ENCODE data around the gene USP21.

The USP21 gene

DNA sequence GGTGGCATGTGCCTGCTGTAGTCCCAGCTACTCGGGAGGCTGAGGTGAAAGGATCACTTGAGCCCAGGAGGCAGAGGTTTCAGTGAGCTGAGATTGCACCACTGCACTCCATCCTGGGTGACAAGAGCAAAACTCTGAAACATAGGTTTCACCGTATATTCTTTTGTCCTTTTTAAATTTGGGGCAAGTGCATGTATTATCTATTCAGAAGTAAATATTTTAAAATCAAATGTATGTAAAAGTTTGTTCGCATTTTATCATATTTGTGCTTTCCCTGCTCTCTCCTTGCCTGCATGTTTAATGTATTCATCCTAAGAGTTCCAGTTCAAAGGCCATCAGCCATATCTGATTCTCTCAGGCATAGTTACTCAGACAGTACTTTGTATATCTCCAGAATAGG is 13.5 kb upstream of the USP21 start:
- TF ChIP-seq, protein P1, sequence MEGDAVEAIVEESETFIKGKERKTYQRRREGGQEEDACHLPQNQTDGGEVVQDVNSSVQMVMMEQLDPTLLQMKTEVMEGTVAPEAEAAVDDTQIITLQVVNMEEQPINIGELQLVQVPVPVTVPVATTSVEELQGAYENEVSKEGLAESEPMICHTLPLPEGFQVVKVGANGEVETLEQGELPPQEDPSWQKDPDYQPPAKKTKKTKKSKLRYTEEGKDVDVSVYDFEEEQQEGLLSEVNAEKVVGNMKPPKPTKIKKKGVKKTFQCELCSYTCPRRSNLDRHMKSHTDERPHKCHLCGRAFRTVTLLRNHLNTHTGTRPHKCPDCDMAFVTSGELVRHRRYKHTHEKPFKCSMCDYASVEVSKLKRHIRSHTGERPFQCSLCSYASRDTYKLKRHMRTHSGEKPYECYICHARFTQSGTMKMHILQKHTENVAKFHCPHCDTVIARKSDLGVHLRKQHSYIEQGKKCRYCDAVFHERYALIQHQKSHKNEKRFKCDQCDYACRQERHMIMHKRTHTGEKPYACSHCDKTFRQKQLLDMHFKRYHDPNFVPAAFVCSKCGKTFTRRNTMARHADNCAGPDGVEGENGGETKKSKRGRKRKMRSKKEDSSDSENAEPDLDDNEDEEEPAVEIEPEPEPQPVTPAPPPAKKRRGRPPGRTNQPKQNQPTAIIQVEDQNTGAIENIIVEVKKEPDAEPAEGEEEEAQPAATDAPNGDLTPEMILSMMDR (IDR thresholded peaks at IDR 0.05) = no peak
- Histone ChIP-seq H3K79me2 (no peaks in the 10 kb centered on the region), H3K27me3 (ENCODE audit: control insufficient read depth, insufficient read depth, low read length) (no peaks in the 10 kb centered on the region), H2AFZ (no peak overlapping the region), H3K4me1 (no peaks in the 10 kb centered on the region), H3K27ac (no peak overlapping the region), H3K9me3 (ENCODE audit: control insufficient read depth, low read length) (no peaks in the 10 kb centered on the region), H3K4me2 (ENCODE audit: low read length) (no peak overlapping the region), H3K36me3 (ENCODE audit: control insufficient read depth, insufficient read depth, low read length) (no peaks in the 10 kb centered on the region), H3K4me3 (ENCODE audit: low read depth, low read length) (no peak overlapping the region), H3K9ac (no peak overlapping the region)

- H3K4me2 ChIP-seq (ENCODE audit: low read length) = peak overlapping the region; percentile 71
- no peak overlapping the region for H3K9ac ChIP-seq
- no peaks in the 10 kb centered on the region for H3K27me3 ChIP-seq (ENCODE audit: control insufficient read depth, insufficient read depth, low read length)
- no peaks in the 10 kb centered on the region for H3K79me2 ChIP-seq
- H3K27ac ChIP-seq = peak overlapping the region; percentile 91
- no peaks in the 10 kb centered on the region for H3K9me3 ChIP-seq (ENCODE audit: control insufficient read depth, low read length)
- TF ChIP-seq, protein P1 (IDR thresholded peaks at IDR 0.05) = no peak
- H2AFZ ChIP-seq = peak overlapping the region; percentile 78
- no peaks in the 10 kb centered on the region for H3K36me3 ChIP-seq (ENCODE audit: control insufficient read depth, insufficient read depth, low read length)
- H3K4me3 ChIP-seq (ENCODE audit: low read depth, low read length) = peak overlapping the region; percentile 99
- no peaks in the 10 kb centered on the region for H3K4me1 ChIP-seq
These were observed 6.1 kb upstream of the USP21 start for GRCh38 chr1:161153176-161153575.

DNA sequence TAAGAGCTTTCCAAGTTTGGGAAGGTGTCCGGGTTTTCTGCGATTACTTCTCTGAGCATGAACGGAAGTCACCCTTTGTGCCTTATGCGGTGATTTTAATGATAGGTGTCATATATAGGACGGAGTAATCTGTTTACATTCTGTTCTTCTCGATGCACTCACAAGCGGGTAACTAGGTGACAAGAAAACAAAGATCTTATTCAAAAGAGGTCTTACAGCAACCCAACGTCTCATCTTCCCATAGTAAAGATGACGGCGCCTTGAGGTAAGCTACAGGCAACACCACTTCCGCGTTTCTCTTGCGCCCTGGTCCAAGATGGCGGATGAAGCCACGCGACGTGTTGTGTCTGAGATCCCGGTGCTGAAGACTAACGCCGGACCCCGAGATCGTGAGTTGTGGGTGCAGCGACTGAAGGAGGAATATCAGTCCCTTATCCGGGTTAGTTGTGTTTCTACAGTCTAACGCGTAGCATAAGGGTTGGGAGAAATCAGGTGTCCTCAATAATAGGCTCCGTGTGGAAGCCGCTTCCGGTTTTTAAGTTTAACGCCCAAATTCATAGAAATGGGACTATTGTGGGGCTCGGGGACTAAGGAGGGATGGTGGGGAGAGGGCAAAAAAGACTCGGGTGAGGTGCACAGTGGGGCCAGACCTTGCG is 5.5 kb upstream of the USP21 start, which contains the start of gene UFC1:
Gene UFC1, plus strand, starts transcription at position 297 of the 656 bp plus-strand sequence. Its CDS starts 20 bp downstream, at position 317.
- peak within 1 kb of the TSS; percentile 91 for H3K27ac ChIP-seq

DNA sequence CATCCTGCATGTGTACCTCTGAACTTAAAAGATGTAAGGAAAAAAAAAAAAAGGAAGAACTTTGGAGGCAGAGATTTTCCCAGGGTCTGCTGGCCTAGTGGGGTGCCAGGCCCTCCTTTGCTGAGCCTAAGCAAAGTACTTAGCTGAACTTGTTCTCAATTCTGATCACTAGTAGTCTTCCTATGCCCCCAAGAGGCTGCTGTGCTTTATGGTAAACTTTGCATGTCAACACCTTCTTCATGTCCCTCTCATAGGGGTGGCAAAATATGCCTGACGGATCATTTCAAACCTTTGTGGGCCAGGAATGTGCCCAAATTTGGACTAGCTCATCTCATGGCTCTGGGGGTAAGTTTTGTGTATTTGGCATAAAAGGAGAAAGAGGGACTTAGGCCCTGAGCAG is 1.4 kb upstream of the USP21 start:
- Histone ChIP-seq H3K9ac (no peak overlapping the region), H3K9me3 (ENCODE audit: control insufficient read depth, low read length) (no peaks in the 10 kb centered on the region), H3K27me3 (ENCODE audit: control insufficient read depth, insufficient read depth, low read length) (no peaks in the 10 kb centered on the region), H3K4me3 (ENCODE audit: low read depth, low read length) (no peak overlapping the region), H3K27ac (no peak overlapping the region), H3K4me1 (no peaks in the 10 kb centered on the region), H3K4me2 (ENCODE audit: low read length) (no peak overlapping the region), H3K79me2 (peaks cover 4% of the 10 kb centered on the region), H3K36me3 (ENCODE audit: control insufficient read depth, insufficient read depth, low read length) (no peaks in the 10 kb centered on the region), H2AFZ (no peak overlapping the region)
- TF ChIP-seq, protein P1 (IDR thresholded peaks at IDR 0.05) = no peak

More for the DNA sequence above, 5.5 kb upstream of the USP21 start, which contains the start of gene UFC1:
- TF ChIP-seq, protein P1 (IDR thresholded peaks at IDR 0.05) = no peak
- Histone ChIP-seq H3K9ac (no peak within 1 kb of the TSS), H3K9me3 (ENCODE audit: control insufficient read depth, low read length) (no peaks in the 10 kb centered on the region), H3K27me3 (ENCODE audit: control insufficient read depth, insufficient read depth, low read length) (no peaks in the 10 kb centered on the region), H3K79me2 (no peaks in the 10 kb centered on the region), H3K4me2 (ENCODE audit: low read length) (peak within 1 kb of the TSS; percentile 71), H3K36me3 (ENCODE audit: control insufficient read depth, insufficient read depth, low read length) (no peaks in the 10 kb centered on the region), H3K4me1 (no peaks in the 10 kb centered on the region), H3K4me3 (ENCODE audit: low read depth, low read length) (peak within 1 kb of the TSS; percentile 99), H2AFZ (peak within 1 kb of the TSS; percentile 78)

Measured in parathyroid adenoma (tissue), 2 donors.